WTC11 (cell line): ENCODE results near the gene MYO6. TPM values are rescaled to one million over a fixed set of nuclear protein-coding genes. Genes with fewer than 3 reads are reported as not detected.
"Not testable (repeated sequence)": the region's sequence is repeated elsewhere in the genome, so short reads cannot be mapped to it uniquely, and the experiment has no call there.

Experiments used
- ATAC-seq: fragments of 200-7000 bp; cut with Tn5 transposase; 2 replicates; pipeline ENCODE4 v1.10.0; 2021; ENCODE audit warnings: mild to moderate bottlenecking, moderate library complexity
- CTCF ChIA-PET: fragments of 300-600 bp; sonication (Branson Sonifier 250); formaldehyde crosslinking; loops from one replicate; lab custom pipeline; 2021; ENCODE audit warnings: antibody characterized with exemption; lab: Charles Lee
- POLR2A ChIA-PET: fragments of 350-600 bp; sonication (Branson Sonifier 250); formaldehyde crosslinking; loops from one replicate; lab custom pipeline; 2021; ENCODE audit warnings: antibody characterized with exemption; lab: Charles Lee
- DNase-seq: peaks from one replicate; pipeline ENCODE4 v3.0.0; 2021; ENCODE audit warnings: low spot score
- H3K27ac Mint-ChIP-seq: 2 replicates; pipeline ENCODE4 v1.8.0; 2021; ENCODE audit warnings: mixed read lengths
- H3K27me3 Mint-ChIP-seq: 2 replicates; pipeline ENCODE4 v1.8.0; 2021; ENCODE audit warnings: low read depth, mild to moderate bottlenecking, moderate library complexity, mixed read lengths
- H3K36me3 Mint-ChIP-seq: 2 replicates; pipeline ENCODE4 v1.8.0; 2021; ENCODE audit warnings: mixed read lengths
- H3K4me1 Mint-ChIP-seq: 2 replicates; pipeline ENCODE4 v1.8.0; 2022; ENCODE audit warnings: mixed read lengths
- H3K4me3 Mint-ChIP-seq: 2 replicates; pipeline ENCODE4 v1.8.0; 2021; ENCODE audit warnings: mild to moderate bottlenecking, moderate library complexity, mixed read lengths
- H3K9me3 Mint-ChIP-seq: 2 replicates; pipeline ENCODE4 v1.8.0; 2021; ENCODE audit warnings: mixed read lengths
- ATF3 ChIP-seq: sonication (generic); formaldehyde crosslinking; conservative IDR thresholded peaks from 2 replicates; pipeline ENCODE4 v1.8.1; 2022; ENCODE audit warnings: mild to moderate bottlenecking, missing genetic modification reagents
- ATF6 ChIP-seq: sonication (generic); formaldehyde crosslinking; IDR thresholded peaks from 2 replicates; pipeline ENCODE4 v1.8.1; 2023; ENCODE audit warnings: mild to moderate bottlenecking, missing genetic modification reagents
- CDX4 ChIP-seq: fragments of 250-450 bp; sonication (Bioruptor Pico); IDR thresholded peaks from 2 replicates; pipeline ENCODE4 v1.9.0; 2021; ENCODE audit warnings: moderate library complexity, mild to moderate bottlenecking, inconsistent platforms, borderline replicate concordance
- CREM ChIP-seq: sonication (generic); formaldehyde crosslinking; IDR thresholded peaks from 2 replicates; pipeline ENCODE4 v1.8.1; 2022; ENCODE audit warnings: mild to moderate bottlenecking, missing genetic modification reagents, moderate library complexity
- E2F4 ChIP-seq: sonication (generic); formaldehyde crosslinking; IDR thresholded peaks from 2 replicates; pipeline ENCODE4 v1.8.1; 2022; ENCODE audit warnings: low read depth, mild to moderate bottlenecking, moderate library complexity, missing genetic modification reagents, borderline replicate concordance
- GABPB1 ChIP-seq: sonication (generic); formaldehyde crosslinking; IDR thresholded peaks from 2 replicates; pipeline ENCODE4 v1.8.1; 2023; ENCODE audit warnings: mild to moderate bottlenecking, missing genetic modification reagents
- JAZF1 ChIP-seq: fragments of 250-450 bp; sonication (Bioruptor Pico); IDR thresholded peaks from 2 replicates; pipeline ENCODE4 v1.9.0; 2021; ENCODE audit warnings: moderate library complexity, mild to moderate bottlenecking, inconsistent platforms
- MLX ChIP-seq: sonication (generic); formaldehyde crosslinking; IDR thresholded peaks from 2 replicates; pipeline ENCODE4 v1.8.1; 2023; ENCODE audit warnings: mild to moderate bottlenecking, missing genetic modification reagents, moderate library complexity
- NR3C1 ChIP-seq: sonication (generic); formaldehyde crosslinking; conservative IDR thresholded peaks from 2 replicates; pipeline ENCODE4 v1.8.1; 2023; ENCODE audit warnings: low read depth, mild to moderate bottlenecking, missing genetic modification reagents
- OVOL2 ChIP-seq: fragments of 250-450 bp; sonication (Bioruptor Pico); IDR thresholded peaks from 2 replicates; pipeline ENCODE4 v1.9.0; 2021; ENCODE audit warnings: mild to moderate bottlenecking, borderline replicate concordance
- PRDM15 ChIP-seq: sonication (generic); formaldehyde crosslinking; IDR thresholded peaks from 2 replicates; pipeline ENCODE4 v1.8.0; 2022; ENCODE audit warnings: missing genetic modification reagents
- SOX15 ChIP-seq: fragments of 250-450 bp; sonication (Bioruptor Pico); IDR thresholded peaks from 2 replicates; pipeline ENCODE4 v1.9.0; 2021; ENCODE audit warnings: mild to moderate bottlenecking
- ZNF121 ChIP-seq: sonication (generic); formaldehyde crosslinking; IDR thresholded peaks from 2 replicates; pipeline ENCODE4 v1.8.0; 2023; ENCODE audit warnings: missing genetic modification reagents
- ZNF263 ChIP-seq: sonication (generic); formaldehyde crosslinking; IDR thresholded peaks from 2 replicates; pipeline ENCODE4 v1.8.1; 2022; ENCODE audit warnings: low read depth, mild to moderate bottlenecking, moderate library complexity, missing genetic modification reagents
- total RNA-seq: library from RNA; stranded (reverse); gene quantifications from 3 replicates; pipeline ENCODE4 v1.2.3, GENCODE V29; 2021

MYO6 gene
- total RNA-seq, 1 experiment from 2014 or later, result 32.6 TPM

GRCh38 chr6:75731029-75731428 lies 18.0 kb upstream of the MYO6 start:
- not testable (repeated sequence) for H3K4me3 Mint-ChIP-seq
- peak; percentile 64; the same call in 1 of the 2 replicates for TF ChIP-seq ZNF121 (CRISPR knock-in tag)
- TF ChIP-seq, all 79 proteins: peak for 1; not testable (repeated sequence) for 78
- POLR2A ChIA-PET, H3K27me3 Mint-ChIP-seq, H3K27ac Mint-ChIP-seq, H3K9me3 Mint-ChIP-seq, H3K4me1 Mint-ChIP-seq, CTCF ChIA-PET, ATAC-seq, H3K36me3 Mint-ChIP-seq, DNase-seq: not testable (repeated sequence)

GRCh38 chr6:75735491-75736186 lies 13.4 kb upstream of the MYO6 start:
- no peaks in the 10 kb centered on the region for H3K4me1 Mint-ChIP-seq
- TF ChIP-seq ZNF263 (no peak), GABPB1 (CRISPR knock-in tag) (no peak), MLX (CRISPR knock-in tag) (no peak), CREM (CRISPR knock-in tag) (no peak), OVOL2 (CRISPR knock-in tag) (no peak), JAZF1 (CRISPR knock-in tag) (no peak), ATF3 (CRISPR knock-in tag) (no peak), NR3C1 (CRISPR knock-in tag) (no peak), ATF6 (no peak), PRDM15 (CRISPR knock-in tag) (no peak), SOX15 (no peak), CDX4 (no peak), E2F4 (CRISPR knock-in tag) (no peak)
- POLR2A ChIA-PET, result no interaction called here
- no peak overlapping the region for H3K4me3 Mint-ChIP-seq
- H3K36me3 Mint-ChIP-seq, result no peaks in the 10 kb centered on the region
- ATAC-seq (no peak), DNase-seq (no peak)
- no peaks in the 10 kb centered on the region for H3K27me3 Mint-ChIP-seq
- no peaks in the 10 kb centered on the region for H3K9me3 Mint-ChIP-seq
- CTCF ChIA-PET, result no interaction called here
- no peak overlapping the region for H3K27ac Mint-ChIP-seq
